ENCODE measurements around the gene IL1R2. TPM values are rescaled to one million over a fixed set of nuclear protein-coding genes. Genes with fewer than 3 reads are reported as not detected.

IL1R2 gene
- total and polyA plus RNA-seq, 4 donors = 7.3 to 902 (median 64.1) TPM

DNA sequence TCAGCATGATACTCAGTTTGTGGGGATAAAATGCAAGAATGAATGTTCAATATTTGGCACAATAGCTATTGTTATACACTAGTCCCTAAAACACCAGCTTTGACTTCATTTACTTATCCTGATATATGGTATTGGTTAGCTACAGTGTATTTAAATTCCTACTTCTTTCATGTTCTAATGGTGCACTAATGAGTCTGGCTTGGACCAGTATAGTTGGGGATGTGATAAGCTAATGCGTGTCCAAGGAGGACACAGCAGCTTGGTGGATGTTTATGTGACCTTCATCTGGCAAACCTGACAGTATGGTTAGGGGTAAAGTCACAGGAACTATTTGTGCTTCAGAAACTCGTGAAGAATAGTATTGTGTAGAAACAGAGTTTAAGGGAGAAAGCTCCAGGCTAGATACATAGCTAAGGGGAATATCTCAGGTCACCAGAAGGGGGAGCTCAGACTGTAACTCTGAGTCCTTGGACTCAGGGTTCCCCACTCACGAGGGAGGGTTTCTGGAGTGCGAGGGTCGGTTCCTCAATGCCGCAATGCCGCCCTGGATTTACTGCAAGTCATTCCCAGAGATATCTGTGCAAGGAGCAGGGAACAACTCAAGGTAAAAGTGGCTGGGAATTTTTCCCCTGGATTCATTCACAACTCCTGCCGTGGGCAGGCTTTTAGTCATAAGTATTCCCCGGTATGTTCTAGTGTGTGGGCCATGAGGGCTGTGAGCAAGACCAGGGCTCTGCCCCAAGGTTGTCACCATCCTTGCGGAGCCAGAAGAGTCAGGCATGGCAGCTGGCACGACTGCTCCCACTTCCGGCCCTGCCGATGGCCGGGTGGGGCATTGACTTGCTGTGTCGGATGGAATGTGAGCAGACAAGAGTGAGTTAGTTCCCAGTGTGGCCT, 14.5 kb downstream of the IL1R2 start:
- H3K36me3 ChIP-seq (ENCODE audit: control insufficient read depth in 4 of 4, insufficient read depth in 4 of 4, low read length in 4 of 4) = no peaks in the 10 kb centered on the region
- no peak overlapping the region for H3K27ac ChIP-seq (ENCODE audit: low read depth in 1 of 2, low read length in 1 of 2)
- ATAC-seq (ENCODE audit: insufficient read depth, low FRiP score) (no peak), DNase-seq (peak; percentile 28 to 72 (median 57))
- H3K27me3 ChIP-seq (ENCODE audit: control insufficient read depth in 3 of 3, insufficient read depth in 3 of 3, low read length in 2 of 3) = no peaks in the 10 kb centered on the region
- WGBS, 2 donors = 53 to 57% methylated on average over 15 of the region's 15 CpGs
- H3K4me3 ChIP-seq = no peak overlapping the region
- no peaks in the 10 kb centered on the region for H3K9me3 ChIP-seq (ENCODE audit: control insufficient read depth in 4 of 4, insufficient read depth in 3 of 4, low read length in 3 of 4)
- no peak overlapping the region for H3K9ac ChIP-seq (ENCODE audit: insufficient read depth in 1 of 2, low read length in 2 of 2)
- peaks cover 0 to 23% (median 0%) of the 10 kb centered on the region in 5 donors for H3K4me1 ChIP-seq (ENCODE audit: control insufficient read depth in 5 of 5, insufficient read depth in 5 of 5, low read length in 5 of 5)
- TF ChIP-seq, protein P1, sequence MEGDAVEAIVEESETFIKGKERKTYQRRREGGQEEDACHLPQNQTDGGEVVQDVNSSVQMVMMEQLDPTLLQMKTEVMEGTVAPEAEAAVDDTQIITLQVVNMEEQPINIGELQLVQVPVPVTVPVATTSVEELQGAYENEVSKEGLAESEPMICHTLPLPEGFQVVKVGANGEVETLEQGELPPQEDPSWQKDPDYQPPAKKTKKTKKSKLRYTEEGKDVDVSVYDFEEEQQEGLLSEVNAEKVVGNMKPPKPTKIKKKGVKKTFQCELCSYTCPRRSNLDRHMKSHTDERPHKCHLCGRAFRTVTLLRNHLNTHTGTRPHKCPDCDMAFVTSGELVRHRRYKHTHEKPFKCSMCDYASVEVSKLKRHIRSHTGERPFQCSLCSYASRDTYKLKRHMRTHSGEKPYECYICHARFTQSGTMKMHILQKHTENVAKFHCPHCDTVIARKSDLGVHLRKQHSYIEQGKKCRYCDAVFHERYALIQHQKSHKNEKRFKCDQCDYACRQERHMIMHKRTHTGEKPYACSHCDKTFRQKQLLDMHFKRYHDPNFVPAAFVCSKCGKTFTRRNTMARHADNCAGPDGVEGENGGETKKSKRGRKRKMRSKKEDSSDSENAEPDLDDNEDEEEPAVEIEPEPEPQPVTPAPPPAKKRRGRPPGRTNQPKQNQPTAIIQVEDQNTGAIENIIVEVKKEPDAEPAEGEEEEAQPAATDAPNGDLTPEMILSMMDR (IDR thresholded peaks at IDR 0.05; ENCODE audit: control extremely low read depth, extremely low read depth) = peak; percentile 47

DNA sequence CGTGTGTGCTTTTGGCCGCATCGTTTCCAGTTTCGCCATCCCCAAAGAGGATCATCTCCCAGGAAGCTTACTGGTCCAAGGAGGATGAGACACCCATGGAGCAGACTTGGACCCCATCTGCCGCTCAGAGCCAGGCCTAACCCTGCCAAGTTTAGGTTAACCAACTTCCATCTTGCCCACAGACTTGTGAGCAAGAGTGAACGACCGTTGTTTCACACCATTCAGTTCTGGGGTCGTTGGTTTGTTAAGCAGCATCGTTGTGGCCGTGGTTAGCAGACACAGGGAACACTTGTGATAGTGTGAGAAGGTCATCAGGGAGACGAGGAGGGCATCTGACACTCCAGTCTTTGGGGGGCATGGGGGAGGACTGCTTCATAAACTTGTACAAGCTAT, 15.1 kb downstream of the IL1R2 start:
- H3K4me1 ChIP-seq (ENCODE audit: control insufficient read depth in 5 of 5, insufficient read depth in 5 of 5, low read length in 5 of 5) = peaks cover 0 to 23% (median 0%) of the 10 kb centered on the region in 5 donors
- TF ChIP-seq, protein P1 (IDR thresholded peaks at IDR 0.05; ENCODE audit: control extremely low read depth, extremely low read depth) = no peak
- ATAC-seq (ENCODE audit: insufficient read depth, low FRiP score) (no peak), DNase-seq (no peak)
- H3K9ac ChIP-seq (ENCODE audit: insufficient read depth in 1 of 2, low read length in 2 of 2) = no peak overlapping the region
- no peak overlapping the region for H3K27ac ChIP-seq (ENCODE audit: low read depth in 1 of 2, low read length in 1 of 2)
- no peaks in the 10 kb centered on the region for H3K36me3 ChIP-seq (ENCODE audit: control insufficient read depth in 4 of 4, insufficient read depth in 4 of 4, low read length in 4 of 4)
- H3K27me3 ChIP-seq (ENCODE audit: control insufficient read depth in 3 of 3, insufficient read depth in 3 of 3, low read length in 2 of 3) = no peaks in the 10 kb centered on the region
- WGBS, 2 donors = 77 to 82% methylated on average over 11 of the region's 11 CpGs
- no peak overlapping the region for H3K4me3 ChIP-seq
- H3K9me3 ChIP-seq (ENCODE audit: control insufficient read depth in 4 of 4, insufficient read depth in 3 of 4, low read length in 3 of 4) = no peaks in the 10 kb centered on the region

- H3K36me3 ChIP-seq (ENCODE audit: control insufficient read depth in 4 of 4, insufficient read depth in 4 of 4, low read length in 4 of 4) = no peaks in the 10 kb centered on the region
- H3K4me1 ChIP-seq (ENCODE audit: control insufficient read depth in 5 of 5, insufficient read depth in 5 of 5, low read length in 5 of 5) = peaks cover 0 to 23% (median 0%) of the 10 kb centered on the region in 5 donors
- no peak overlapping the region for H3K4me3 ChIP-seq
- ATAC-seq (ENCODE audit: insufficient read depth, low FRiP score) (no peak), DNase-seq (no peak)
- no peaks in the 10 kb centered on the region for H3K9me3 ChIP-seq (ENCODE audit: control insufficient read depth in 4 of 4, insufficient read depth in 3 of 4, low read length in 3 of 4)
- no peak overlapping the region for H3K27ac ChIP-seq (ENCODE audit: low read depth in 1 of 2, low read length in 1 of 2)
- H3K9ac ChIP-seq (ENCODE audit: insufficient read depth in 1 of 2, low read length in 2 of 2) = no peak overlapping the region
- no peaks in the 10 kb centered on the region for H3K27me3 ChIP-seq (ENCODE audit: control insufficient read depth in 3 of 3, insufficient read depth in 3 of 3, low read length in 2 of 3)
- TF ChIP-seq, protein P1 (IDR thresholded peaks at IDR 0.05; ENCODE audit: control extremely low read depth, extremely low read depth) = no peak
- 91 to 93% methylated on average over 12 of the region's 12 CpGs for WGBS, 2 donors
Observed at GRCh38 chr2:102008490-102008889, 16.7 kb downstream of the IL1R2 start.
